ENCODE data around the gene SLIT1.

DNA sequence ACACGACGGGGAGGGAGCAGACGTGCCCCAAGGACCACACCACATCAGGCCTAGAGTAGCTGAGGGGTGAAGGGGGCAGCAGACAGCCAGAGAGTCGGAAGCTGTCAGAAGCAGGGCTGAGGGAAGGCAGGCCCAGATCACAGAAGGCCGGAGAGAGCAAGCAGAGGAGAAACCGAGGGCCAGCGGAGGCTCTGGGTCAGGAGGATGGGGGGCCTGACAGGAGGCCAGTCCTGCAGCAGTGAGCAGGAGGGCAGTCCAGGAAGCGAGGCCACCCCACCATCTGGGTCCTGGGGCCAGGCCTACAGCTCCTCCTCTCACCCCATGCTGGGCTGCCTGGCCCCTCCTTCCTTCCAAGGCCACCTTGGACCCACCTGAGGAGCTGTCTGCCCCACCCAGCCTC lies 20.3 kb downstream of the SLIT1 start:
- TF ChIP-seq POLR2AphosphoS5 (IDR thresholded peaks at IDR 0.05; ENCODE audit: low read depth, low read length) (no peak), POLR2A (IDR thresholded peaks at IDR 0.05; ENCODE audit: low read depth, low read length) (no peak)

Measured in GM12892 (cell line).